Mesendoderm (in vitro differentiated cells): ENCODE measurements around the gene ADGRF3.
A peak's percentile ranks its signal among the peaks of the same experiment; 100 is the strongest.
"Not testable (repeated sequence)": the region's sequence is repeated elsewhere in the genome, so short reads cannot be mapped to it uniquely, and the experiment has no call there.

Experiments used
- DNase-seq: peaks from one replicate; pipeline ENCODE4 v3.0.0; 2013
- H2AK5ac ChIP-seq: 2 replicates; pipeline ENCODE4 v1.6.1; 2013; ENCODE audit warnings: low read length, inconsistent platforms
- H2BK120ac ChIP-seq: 2 replicates; pipeline ENCODE4 v1.6.1; 2013; ENCODE audit warnings: low read depth, mild to moderate bottlenecking, low read length, moderate library complexity, mixed read lengths
- H2BK15ac ChIP-seq: replicated peaks from 2 replicates; pipeline ENCODE4 v1.6.1; 2013; ENCODE audit warnings: low read depth, mild to moderate bottlenecking, moderate library complexity
- H2BK5ac ChIP-seq: 2 replicates; pipeline ENCODE4 v1.6.1; 2013; ENCODE audit warnings: low read length, inconsistent platforms
- H3K18ac ChIP-seq: 2 replicates; pipeline ENCODE4 v1.6.1; 2013; ENCODE audit warnings: mild to moderate bottlenecking, low read length, mixed read lengths
- H3K23ac ChIP-seq: one replicate; pipeline ENCODE4 v1.6.1; 2013; ENCODE audit warnings: low read length
- H3K27ac ChIP-seq: 2 replicates; pipeline ENCODE4 v1.5.1; 2013; ENCODE audit warnings: low read depth, mild to moderate bottlenecking, inconsistent platforms, low read length, moderate library complexity
- H3K27me3 ChIP-seq: 2 replicates; pipeline ENCODE4 v1.6.1; 2013; ENCODE audit warnings: low read length, control low read depth, mild to moderate bottlenecking, inconsistent platforms; ENCODE audit not compliant: insufficient read depth, poor library complexity
- H3K36me3 ChIP-seq: 2 replicates; pipeline ENCODE4 v1.6.1; 2013; ENCODE audit warnings: low read length, inconsistent platforms; ENCODE audit not compliant: control insufficient read depth, insufficient read depth
- H3K4ac ChIP-seq: one replicate; pipeline ENCODE4 v1.6.1; 2013; ENCODE audit warnings: low read depth, mild to moderate bottlenecking, low read length, moderate library complexity
- H3K4me1 ChIP-seq: 2 replicates; pipeline ENCODE4 v1.6.1; 2013; ENCODE audit warnings: low read depth, low read length, inconsistent platforms; ENCODE audit not compliant: control insufficient read depth
- H3K4me2 ChIP-seq: 2 replicates; pipeline ENCODE4 v1.6.1; 2013; ENCODE audit warnings: low read length
- H3K4me3 ChIP-seq: 2 replicates; pipeline ENCODE4 v1.5.1; 2013; ENCODE audit warnings: mild to moderate bottlenecking, low read length
- H3K56ac ChIP-seq: one replicate; pipeline ENCODE4 v1.6.1; 2013; ENCODE audit warnings: low read length
- H3K79me1 ChIP-seq: 2 replicates; pipeline ENCODE4 v1.6.1; 2013; ENCODE audit warnings: low read length, inconsistent platforms
- H3K79me2 ChIP-seq: 2 replicates; pipeline ENCODE4 v1.6.1; 2013; ENCODE audit warnings: mild to moderate bottlenecking, low read length; ENCODE audit not compliant: control insufficient read depth, insufficient read depth
- H3K9ac ChIP-seq: 2 replicates; pipeline ENCODE4 v1.6.1; 2013; ENCODE audit warnings: low read length, inconsistent platforms
- H4K5ac ChIP-seq: one replicate; pipeline ENCODE4 v1.6.1; 2013; ENCODE audit warnings: low read length
- H4K8ac ChIP-seq: one replicate; pipeline ENCODE4 v1.6.1; 2013; ENCODE audit warnings: low read depth, mild to moderate bottlenecking, control low read depth, low read length, moderate library complexity
- WGBS: extraction: QIAGEN DNeasy Blood & Tissue Kit; methylation state at CpG from one replicate; pipeline ENCODE4 v1.1.7; 2013; ENCODE audit warnings: low lambda C conversion rate, missing lambda C conversion rate; ENCODE audit not compliant: insufficient coverage; ENCODE audit errors: extremely low coverage; 5-methylcytosine and 5-hydroxymethylcytosine counted together

The ADGRF3 gene

DNA sequence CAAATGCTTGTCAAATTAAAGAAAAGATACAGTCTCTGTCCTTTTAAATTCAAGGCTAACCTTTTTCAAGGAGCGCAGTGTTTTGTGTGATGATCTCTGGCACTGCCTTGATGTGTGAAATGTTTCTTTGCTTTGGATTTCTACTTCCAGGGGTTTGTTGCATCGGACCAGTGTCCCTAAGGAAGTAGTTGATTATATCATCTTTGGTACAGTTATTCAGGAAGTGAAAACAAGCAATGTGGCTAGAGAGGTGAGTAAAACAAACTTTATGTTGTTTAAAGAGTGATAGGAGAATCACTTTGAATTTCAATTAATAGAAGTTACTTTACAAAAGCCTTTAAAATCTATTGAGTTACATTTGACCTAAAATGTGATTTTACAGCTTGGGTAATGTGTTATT, 73.1 kb downstream of the ADGRF3 start:
- no peaks in the 10 kb centered on the region for H3K36me3 ChIP-seq
- H3K79me2 ChIP-seq: no peaks in the 10 kb centered on the region
- no peak overlapping the region for H4K5ac ChIP-seq
- no peak overlapping the region for H2AK5ac ChIP-seq
- no peaks in the 10 kb centered on the region for H3K79me1 ChIP-seq
- no peaks in the 10 kb centered on the region for H3K4me1 ChIP-seq
- H4K8ac ChIP-seq: peak overlapping the region; percentile 56
- no peak overlapping the region for H3K27ac ChIP-seq
- WGBS: no CpG with 5 or more reads among the region's 2 CpGs
- H3K27me3 ChIP-seq: no peaks in the 10 kb centered on the region
- no peak overlapping the region for H3K18ac ChIP-seq
- DNase-seq: no peak
- no peak overlapping the region for H3K4me3 ChIP-seq
- no peak overlapping the region for H3K9ac ChIP-seq
- no peak overlapping the region for H2BK15ac ChIP-seq
- H3K23ac ChIP-seq: no peak overlapping the region
- no peak overlapping the region for H2BK120ac ChIP-seq
- H2BK5ac ChIP-seq: no peak overlapping the region
- H3K4ac ChIP-seq: no peak overlapping the region
- no peak overlapping the region for H3K56ac ChIP-seq
- H3K4me2 ChIP-seq: no peak overlapping the region

DNA sequence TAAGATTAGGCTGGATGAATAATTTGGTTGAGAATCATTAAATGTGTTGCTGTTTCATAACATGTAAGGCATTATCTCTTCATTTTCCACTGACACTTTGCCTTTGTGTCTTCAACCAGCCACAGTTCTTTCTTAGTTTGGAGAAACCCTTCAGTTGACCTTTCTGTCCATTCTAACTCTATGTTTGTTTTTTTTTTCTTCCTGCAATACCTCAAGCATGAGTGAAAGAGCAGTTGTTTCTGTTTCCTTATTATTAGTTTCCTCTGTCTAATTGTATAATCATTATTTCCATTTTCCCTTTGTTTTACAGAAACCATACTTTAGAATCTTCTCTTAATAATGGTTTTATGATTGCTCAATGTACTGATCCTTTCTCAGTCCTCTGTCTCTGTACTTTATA, 76.2 kb downstream of the ADGRF3 start:
- no peak overlapping the region for H3K4me2 ChIP-seq
- no peak overlapping the region for H3K4me3 ChIP-seq
- no peaks in the 10 kb centered on the region for H3K4me1 ChIP-seq
- no peak overlapping the region for H3K23ac ChIP-seq
- DNase-seq: no peak
- no peak overlapping the region for H2AK5ac ChIP-seq
- no peak overlapping the region for H2BK15ac ChIP-seq
- no peak overlapping the region for H3K9ac ChIP-seq
- no peaks in the 10 kb centered on the region for H3K27me3 ChIP-seq
- no peak overlapping the region for H3K4ac ChIP-seq
- H3K79me1 ChIP-seq: no peaks in the 10 kb centered on the region
- H3K36me3 ChIP-seq: no peaks in the 10 kb centered on the region
- H2BK5ac ChIP-seq: no peak overlapping the region
- H2BK120ac ChIP-seq: no peak overlapping the region
- H3K56ac ChIP-seq: no peak overlapping the region
- H3K18ac ChIP-seq: no peak overlapping the region
- no peaks in the 10 kb centered on the region for H3K79me2 ChIP-seq
- no peak overlapping the region for H4K5ac ChIP-seq
- no peak overlapping the region for H3K27ac ChIP-seq
- H4K8ac ChIP-seq: no peak overlapping the region

GRCh38 chr2:26269571-26270158, 76.9 kb downstream of the ADGRF3 start:
- H3K27ac ChIP-seq: no peak overlapping the region
- no peak overlapping the region for H2BK15ac ChIP-seq
- no peak overlapping the region for H3K9ac ChIP-seq
- no peak overlapping the region for H3K4ac ChIP-seq
- no peak for DNase-seq
- H3K36me3 ChIP-seq: no peaks in the 10 kb centered on the region
- H2BK5ac ChIP-seq: no peak overlapping the region
- H3K79me1 ChIP-seq: no peaks in the 10 kb centered on the region
- no CpG with 5 or more reads among the region's 6 CpGs for WGBS
- no peak overlapping the region for H4K8ac ChIP-seq
- no peak overlapping the region for H4K5ac ChIP-seq
- no peak overlapping the region for H3K23ac ChIP-seq
- H2AK5ac ChIP-seq: no peak overlapping the region
- no peaks in the 10 kb centered on the region for H3K79me2 ChIP-seq
- H3K4me1 ChIP-seq: no peaks in the 10 kb centered on the region
- no peak overlapping the region for H3K18ac ChIP-seq
- H3K4me3 ChIP-seq: no peak overlapping the region
- no peaks in the 10 kb centered on the region for H3K27me3 ChIP-seq
- H3K56ac ChIP-seq: no peak overlapping the region
- no peak overlapping the region for H3K4me2 ChIP-seq
- no peak overlapping the region for H2BK120ac ChIP-seq

- H2BK120ac ChIP-seq, H3K27ac ChIP-seq, H3K79me2 ChIP-seq, DNase-seq, H4K8ac ChIP-seq, H3K9ac ChIP-seq, H3K23ac ChIP-seq, H2AK5ac ChIP-seq, H3K4ac ChIP-seq, H3K56ac ChIP-seq, H3K36me3 ChIP-seq, H4K5ac ChIP-seq, H3K79me1 ChIP-seq, H3K4me2 ChIP-seq, H3K27me3 ChIP-seq, H3K4me3 ChIP-seq, H2BK15ac ChIP-seq, H3K18ac ChIP-seq, H2BK5ac ChIP-seq, H3K4me1 ChIP-seq: not testable (repeated sequence)
- no CpG with 5 or more reads among the region's 12 CpGs for whole genome bisulfite sequencing
These were observed 77.8 kb downstream of the ADGRF3 start for GRCh38 chr2:26268670-26269385.

DNA sequence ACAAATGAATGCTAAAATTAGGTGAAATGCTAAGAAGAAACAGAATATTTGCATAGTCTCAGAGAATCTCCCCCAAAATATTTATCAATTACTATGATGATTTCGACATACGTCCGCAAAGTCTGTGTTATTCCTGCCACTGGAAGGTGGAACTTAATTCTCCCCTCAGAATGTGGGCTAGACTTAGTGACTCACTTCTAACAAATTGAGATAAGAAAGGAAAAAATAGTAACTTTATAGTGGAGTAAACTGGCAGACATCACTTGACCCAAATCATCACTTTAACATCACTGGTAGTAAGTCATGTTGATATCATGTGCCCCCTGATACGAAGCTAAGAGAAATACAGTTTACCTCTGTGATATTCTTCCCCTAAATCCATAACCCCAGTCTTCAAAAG, 78.4 kb downstream of the ADGRF3 start:
- H3K4me3 ChIP-seq: no peak overlapping the region
- no peaks in the 10 kb centered on the region for H3K79me1 ChIP-seq
- H3K4ac ChIP-seq: no peak overlapping the region
- no peak overlapping the region for H4K8ac ChIP-seq
- no peak overlapping the region for H2BK15ac ChIP-seq
- no peak overlapping the region for H3K56ac ChIP-seq
- no peak overlapping the region for H2BK5ac ChIP-seq
- no peak overlapping the region for H3K27ac ChIP-seq
- H3K4me1 ChIP-seq: no peaks in the 10 kb centered on the region
- no CpG with 5 or more reads among the region's 4 CpGs for WGBS
- H3K36me3 ChIP-seq: no peaks in the 10 kb centered on the region
- no peak overlapping the region for H3K23ac ChIP-seq
- H3K79me2 ChIP-seq: no peaks in the 10 kb centered on the region
- no peak overlapping the region for H2AK5ac ChIP-seq
- H4K5ac ChIP-seq: no peak overlapping the region
- no peak overlapping the region for H3K9ac ChIP-seq
- H3K4me2 ChIP-seq: no peak overlapping the region
- no peak overlapping the region for H2BK120ac ChIP-seq
- H3K18ac ChIP-seq: no peak overlapping the region
- no peaks in the 10 kb centered on the region for H3K27me3 ChIP-seq
- DNase-seq: no peak

- not testable (repeated sequence) for DNase-seq, H3K18ac ChIP-seq, H4K8ac ChIP-seq, H3K56ac ChIP-seq, H3K4me1 ChIP-seq, H2BK15ac ChIP-seq, H4K5ac ChIP-seq, H3K79me2 ChIP-seq, H3K23ac ChIP-seq, H3K4me2 ChIP-seq, H3K4ac ChIP-seq, H3K27me3 ChIP-seq, H2BK5ac ChIP-seq, H2AK5ac ChIP-seq, H3K36me3 ChIP-seq, H3K79me1 ChIP-seq, H2BK120ac ChIP-seq, H3K9ac ChIP-seq, H3K4me3 ChIP-seq, H3K27ac ChIP-seq
- WGBS: no CpG with 5 or more reads among the region's 8 CpGs
These were observed 87.8 kb downstream of the ADGRF3 start for GRCh38 chr2:26258836-26259235.
